Measurements from ENCODE around the gene L3MBTL1.

DNA sequence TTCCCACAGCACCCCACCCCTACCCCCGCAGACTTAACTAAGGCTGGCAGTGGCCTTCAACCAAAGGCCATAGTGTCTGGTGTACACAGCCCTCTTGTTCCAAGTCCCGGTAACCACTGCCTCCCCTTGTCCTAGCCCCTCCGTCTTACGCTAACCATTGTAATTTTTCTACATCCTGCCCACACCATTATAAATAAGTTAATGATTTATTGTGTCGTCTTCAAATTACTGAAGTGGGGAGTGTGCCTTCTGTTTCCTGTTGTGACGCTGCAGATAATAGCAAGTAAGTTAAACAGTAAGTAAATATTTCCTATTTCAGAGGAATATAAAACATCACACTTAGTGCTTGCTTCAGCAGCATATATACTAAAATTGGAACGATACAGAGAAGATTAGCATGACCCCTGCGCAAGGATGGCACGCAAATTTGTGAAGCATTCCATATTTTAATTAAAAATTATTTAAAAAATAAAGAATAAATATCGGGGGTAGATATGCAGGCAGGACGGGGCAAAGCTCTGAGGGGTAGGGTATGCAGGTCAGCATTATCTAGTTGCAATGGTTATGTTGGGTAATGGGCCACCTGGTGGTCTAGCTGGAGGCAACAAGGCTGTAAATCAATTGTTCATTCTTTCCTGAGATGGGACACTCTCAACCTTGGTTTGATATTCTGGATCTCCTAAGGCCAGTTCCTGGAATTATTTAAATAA, 34.7 kb upstream of the L3MBTL1 start:
- no peak for TF ChIP-seq POLR2A (IDR thresholded peaks at IDR 0.05; ENCODE audit: extremely low read depth, insufficient read length)
- TF ChIP-seq, protein P1, sequence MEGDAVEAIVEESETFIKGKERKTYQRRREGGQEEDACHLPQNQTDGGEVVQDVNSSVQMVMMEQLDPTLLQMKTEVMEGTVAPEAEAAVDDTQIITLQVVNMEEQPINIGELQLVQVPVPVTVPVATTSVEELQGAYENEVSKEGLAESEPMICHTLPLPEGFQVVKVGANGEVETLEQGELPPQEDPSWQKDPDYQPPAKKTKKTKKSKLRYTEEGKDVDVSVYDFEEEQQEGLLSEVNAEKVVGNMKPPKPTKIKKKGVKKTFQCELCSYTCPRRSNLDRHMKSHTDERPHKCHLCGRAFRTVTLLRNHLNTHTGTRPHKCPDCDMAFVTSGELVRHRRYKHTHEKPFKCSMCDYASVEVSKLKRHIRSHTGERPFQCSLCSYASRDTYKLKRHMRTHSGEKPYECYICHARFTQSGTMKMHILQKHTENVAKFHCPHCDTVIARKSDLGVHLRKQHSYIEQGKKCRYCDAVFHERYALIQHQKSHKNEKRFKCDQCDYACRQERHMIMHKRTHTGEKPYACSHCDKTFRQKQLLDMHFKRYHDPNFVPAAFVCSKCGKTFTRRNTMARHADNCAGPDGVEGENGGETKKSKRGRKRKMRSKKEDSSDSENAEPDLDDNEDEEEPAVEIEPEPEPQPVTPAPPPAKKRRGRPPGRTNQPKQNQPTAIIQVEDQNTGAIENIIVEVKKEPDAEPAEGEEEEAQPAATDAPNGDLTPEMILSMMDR (IDR thresholded peaks at IDR 0.05; ENCODE audit: low read depth, low read length), result peak; percentile 9

Measured in NB4 (cell line).